Fibroblast of villous mesenchyme (primary cell): ENCODE results near the gene TNFAIP3. TPM values are rescaled to one million over a fixed set of nuclear protein-coding genes. Genes with fewer than 3 reads are reported as not detected.

Experiments
- DNase-seq: peaks from one replicate; pipeline ENCODE4 v3.0.0-alpha.2; 2010; ENCODE audit warnings: low read depth
- H3K4me3 ChIP-seq: 2 replicates; pipeline ENCODE4 v1.5.1; 2011; ENCODE audit warnings: low read depth, mild to moderate bottlenecking, low read length
- CTCF ChIP-seq: IDR thresholded peaks from 2 replicates; pipeline ENCODE4 v1.5.1; 2012; ENCODE audit warnings: low read depth, mild to moderate bottlenecking, low read length; ENCODE audit not compliant: insufficient read depth
- total RNA-seq: library from RNA; depleted of rRNA; stranded (reverse); fragments of >200 nt; gene quantifications from 2 replicates; pipeline ENCODE4 v1.2.3, GENCODE V29; 2012

The TNFAIP3 gene
- total RNA-seq, 1 donor, result 3.9 TPM

GRCh38 chr6:137823826-137824555, 43.1 kb upstream of the TNFAIP3 start:
- no peak overlapping the region for H3K4me3 ChIP-seq
- TF ChIP-seq CTCF, result no peak
- DNase-seq, result peak; percentile 89

- TF ChIP-seq CTCF, result no peak
- no peak overlapping the region for H3K4me3 ChIP-seq
- no peak for DNase-seq
These were observed 42.5 kb upstream of the TNFAIP3 start for GRCh38 chr6:137824556-137824879.

DNA sequence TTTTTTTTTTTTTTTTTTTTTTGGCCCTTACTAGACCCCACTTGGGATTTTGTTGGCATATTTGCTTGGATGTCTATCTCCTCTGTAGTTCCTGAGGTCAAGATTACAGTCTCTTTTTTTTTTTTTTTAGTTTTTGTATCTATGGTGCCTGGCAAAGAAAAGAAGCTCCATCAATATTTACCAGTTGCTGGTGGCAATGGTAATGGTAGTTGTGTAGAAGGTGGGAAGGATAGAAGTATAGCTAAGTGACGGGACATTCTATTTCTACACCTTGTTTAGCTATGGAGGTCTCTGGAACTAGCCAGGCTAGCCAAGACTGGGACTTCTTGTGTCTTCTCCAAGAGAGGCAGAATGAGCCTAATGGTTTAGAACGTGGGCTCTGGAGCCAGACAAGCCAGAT, 42.2 kb upstream of the TNFAIP3 start:
- H3K4me3 ChIP-seq, result no peak overlapping the region
- DNase-seq, result no peak
- TF ChIP-seq CTCF, result no peak

DNA sequence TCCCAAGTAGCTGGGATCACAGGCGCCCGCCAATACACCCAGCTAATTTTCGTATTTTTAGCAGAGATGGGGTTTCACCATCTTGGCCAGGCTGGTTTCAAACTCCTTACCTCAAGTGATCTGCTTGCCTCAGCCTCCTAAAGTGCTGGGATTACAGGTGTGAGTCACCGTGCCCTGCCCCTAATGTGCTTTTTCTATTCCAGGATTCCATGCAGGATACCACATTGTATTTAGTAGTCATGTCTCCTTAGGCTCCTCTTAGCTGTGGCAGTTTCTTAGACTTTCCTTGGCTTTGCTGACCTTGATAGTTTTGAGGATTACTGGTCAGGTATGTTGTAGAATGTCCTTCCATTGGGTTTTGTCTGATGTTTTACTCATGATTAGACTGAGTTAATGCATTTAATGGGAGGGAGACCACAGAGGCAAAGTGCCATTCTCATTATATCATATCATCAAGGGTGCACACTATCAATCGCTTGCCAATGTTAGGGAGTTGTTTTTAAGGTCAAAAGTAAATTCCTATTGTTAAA, 39.6 kb upstream of the TNFAIP3 start:
- H3K4me3 ChIP-seq, result no peak overlapping the region
- TF ChIP-seq CTCF, result no peak
- DNase-seq, result no peak

- no peak overlapping the region for H3K4me3 ChIP-seq
- DNase-seq, result no peak
- no peak for TF ChIP-seq CTCF
These were observed 38.9 kb upstream of the TNFAIP3 start for GRCh38 chr6:137827977-137828810.

DNA sequence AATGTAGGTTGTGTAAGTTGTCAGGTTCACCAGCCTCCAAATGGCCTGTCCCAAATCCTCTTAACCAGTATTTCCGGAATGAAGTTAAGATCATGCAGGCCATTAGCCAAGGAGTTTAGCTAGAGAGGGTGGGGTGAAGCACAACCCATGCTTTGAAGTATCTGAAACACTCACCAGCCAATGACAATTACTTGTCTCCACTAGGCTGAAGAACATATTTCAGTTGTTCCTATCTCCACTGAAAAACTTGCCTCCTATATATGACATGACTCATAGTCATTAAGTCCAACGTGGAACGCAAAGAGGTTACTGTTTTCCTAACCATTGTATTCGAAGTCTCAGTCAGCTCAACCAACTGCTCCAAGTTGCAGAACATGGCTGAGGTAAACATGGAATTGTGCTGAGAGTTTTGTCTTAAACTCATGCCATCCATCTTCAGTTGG, 37.4 kb upstream of the TNFAIP3 start:
- TF ChIP-seq CTCF, result no peak
- no peak overlapping the region for H3K4me3 ChIP-seq
- peak; percentile 34 for DNase-seq
